LNCAP (cell line): ENCODE data around the gene HMGCS1.

Experiments used
- TF ChIP-seq, protein P1 (sequence below): fragments of 450-650 bp; IDR thresholded peaks from 2 replicates; pipeline ENCODE4 v1.5.1; 2017; ENCODE audit warnings: mild to moderate bottlenecking

Gene HMGCS1

DNA sequence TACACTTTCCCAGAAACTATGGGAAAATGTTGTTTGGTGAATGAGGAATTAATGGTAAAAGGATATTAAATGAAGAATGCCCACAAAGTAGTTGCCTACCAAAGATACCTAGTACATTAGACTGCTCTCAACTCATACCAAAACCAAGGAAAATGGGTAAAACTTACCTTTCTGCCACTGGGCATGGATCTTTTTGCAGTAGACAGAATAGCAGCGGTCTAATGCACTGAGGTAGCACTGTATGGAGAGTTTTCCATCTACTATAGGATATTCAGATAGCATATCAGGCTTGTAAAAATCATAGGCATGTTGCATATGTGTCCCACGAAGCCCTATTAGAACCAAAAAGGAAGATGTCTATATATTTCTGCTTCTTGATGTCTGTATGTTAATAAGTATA lies 16.4 kb downstream of the HMGCS1 start:
- TF ChIP-seq, protein P1, sequence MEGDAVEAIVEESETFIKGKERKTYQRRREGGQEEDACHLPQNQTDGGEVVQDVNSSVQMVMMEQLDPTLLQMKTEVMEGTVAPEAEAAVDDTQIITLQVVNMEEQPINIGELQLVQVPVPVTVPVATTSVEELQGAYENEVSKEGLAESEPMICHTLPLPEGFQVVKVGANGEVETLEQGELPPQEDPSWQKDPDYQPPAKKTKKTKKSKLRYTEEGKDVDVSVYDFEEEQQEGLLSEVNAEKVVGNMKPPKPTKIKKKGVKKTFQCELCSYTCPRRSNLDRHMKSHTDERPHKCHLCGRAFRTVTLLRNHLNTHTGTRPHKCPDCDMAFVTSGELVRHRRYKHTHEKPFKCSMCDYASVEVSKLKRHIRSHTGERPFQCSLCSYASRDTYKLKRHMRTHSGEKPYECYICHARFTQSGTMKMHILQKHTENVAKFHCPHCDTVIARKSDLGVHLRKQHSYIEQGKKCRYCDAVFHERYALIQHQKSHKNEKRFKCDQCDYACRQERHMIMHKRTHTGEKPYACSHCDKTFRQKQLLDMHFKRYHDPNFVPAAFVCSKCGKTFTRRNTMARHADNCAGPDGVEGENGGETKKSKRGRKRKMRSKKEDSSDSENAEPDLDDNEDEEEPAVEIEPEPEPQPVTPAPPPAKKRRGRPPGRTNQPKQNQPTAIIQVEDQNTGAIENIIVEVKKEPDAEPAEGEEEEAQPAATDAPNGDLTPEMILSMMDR: no peak

DNA sequence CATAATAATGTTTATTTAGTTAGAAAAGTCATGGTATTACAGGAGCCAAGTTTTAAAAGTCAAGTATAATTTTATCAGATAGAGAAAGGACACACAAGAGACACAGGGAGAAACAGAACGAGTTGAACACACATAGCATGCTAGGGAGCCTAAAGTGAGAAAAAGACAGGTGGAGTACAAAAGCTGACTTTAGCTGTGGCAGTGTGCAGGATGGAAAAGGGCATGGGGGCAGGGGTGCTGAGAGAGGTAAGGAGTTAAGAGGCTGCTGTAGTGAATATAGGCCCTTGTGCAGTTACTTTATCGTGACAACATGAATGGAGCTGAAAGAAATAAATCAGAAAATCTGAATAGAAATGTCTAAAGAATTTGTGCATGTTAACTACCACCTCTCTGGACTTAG lies 18.0 kb downstream of the HMGCS1 start:
- TF ChIP-seq, protein P1: no peak

DNA sequence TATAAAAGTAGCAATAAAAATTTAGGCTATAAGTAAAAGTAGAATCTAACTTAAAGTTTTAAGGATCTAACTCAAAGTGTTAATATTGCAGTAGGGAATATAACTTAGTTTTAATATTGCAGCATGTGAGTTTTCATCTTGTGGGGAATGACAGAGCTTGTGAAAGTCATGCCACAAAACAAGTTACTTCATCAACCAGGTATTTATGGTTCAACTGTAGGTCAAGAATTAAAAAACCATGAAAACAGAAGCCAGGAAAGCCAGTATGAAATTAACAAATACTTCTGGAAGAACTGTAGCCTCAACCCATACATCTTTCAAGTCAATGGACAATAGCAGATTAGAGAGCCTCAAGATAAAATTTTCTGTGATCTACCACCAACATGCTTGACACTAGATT lies 19.0 kb downstream of the HMGCS1 start:
- TF ChIP-seq, protein P1: no peak

DNA sequence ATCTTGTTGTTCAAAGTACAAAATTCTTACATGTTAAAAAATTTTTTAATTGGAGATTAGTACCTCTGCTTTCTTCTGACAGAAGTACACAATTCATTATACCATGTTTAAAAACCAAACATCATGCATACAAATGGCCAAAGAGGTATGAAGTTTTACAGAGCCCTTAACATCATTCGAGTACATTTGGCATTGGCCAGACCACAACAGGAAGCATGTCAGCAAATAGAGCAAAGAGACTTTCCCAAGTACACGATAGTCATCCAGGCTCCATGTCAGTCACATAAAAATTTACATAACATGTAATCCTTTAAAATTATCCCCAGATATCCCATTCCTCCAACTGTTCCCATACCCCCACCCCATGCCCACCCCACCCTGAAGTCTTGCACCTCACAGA lies 22.5 kb downstream of the HMGCS1 start:
- TF ChIP-seq, protein P1: no peak

DNA sequence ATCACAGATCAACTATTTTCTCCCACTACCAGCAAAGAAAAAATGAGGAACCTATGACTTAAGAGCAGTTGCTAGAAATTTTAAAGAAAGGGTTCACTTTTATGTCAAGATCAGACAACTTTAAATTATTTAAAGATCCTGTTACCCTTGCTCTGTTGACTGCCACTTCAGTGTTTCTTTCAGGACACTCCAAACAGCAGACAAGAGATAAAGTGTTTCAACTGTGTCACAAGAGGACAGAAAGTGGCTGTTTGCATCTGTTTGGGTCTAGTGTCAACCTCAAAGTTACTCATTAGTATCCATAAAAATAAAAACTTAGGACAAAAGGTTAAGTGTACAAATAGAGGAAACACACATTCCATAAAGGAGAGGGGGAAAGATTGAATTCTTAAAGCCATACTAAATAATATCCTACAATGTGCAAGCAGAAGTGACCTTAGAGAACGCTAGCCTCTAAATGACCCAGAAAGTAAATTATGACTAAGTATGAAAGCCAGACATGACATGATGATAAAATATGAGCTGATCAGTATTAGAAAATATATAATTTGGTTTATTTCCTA lies 24.9 kb downstream of the HMGCS1 start:
- TF ChIP-seq, protein P1: no peak

DNA sequence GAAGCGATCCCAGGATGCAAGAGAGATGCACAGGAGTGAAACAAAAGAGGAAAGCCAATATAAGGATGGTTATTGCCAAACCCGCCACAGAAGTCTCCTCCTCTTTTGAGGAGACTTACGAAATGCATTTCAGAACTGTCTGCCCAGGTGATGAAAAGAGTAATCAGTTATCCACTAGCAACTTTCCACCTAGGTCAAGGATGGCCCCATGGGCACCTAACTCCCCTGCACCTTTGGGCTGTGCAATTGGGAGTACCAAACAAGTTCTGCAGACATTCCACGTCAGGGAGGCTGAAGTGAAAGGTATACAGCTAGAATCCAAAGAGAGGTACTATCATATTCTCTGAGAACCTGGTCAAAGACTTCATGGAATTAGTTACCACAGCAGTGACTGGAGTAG lies 25.7 kb downstream of the HMGCS1 start:
- TF ChIP-seq, protein P1: no peak

DNA sequence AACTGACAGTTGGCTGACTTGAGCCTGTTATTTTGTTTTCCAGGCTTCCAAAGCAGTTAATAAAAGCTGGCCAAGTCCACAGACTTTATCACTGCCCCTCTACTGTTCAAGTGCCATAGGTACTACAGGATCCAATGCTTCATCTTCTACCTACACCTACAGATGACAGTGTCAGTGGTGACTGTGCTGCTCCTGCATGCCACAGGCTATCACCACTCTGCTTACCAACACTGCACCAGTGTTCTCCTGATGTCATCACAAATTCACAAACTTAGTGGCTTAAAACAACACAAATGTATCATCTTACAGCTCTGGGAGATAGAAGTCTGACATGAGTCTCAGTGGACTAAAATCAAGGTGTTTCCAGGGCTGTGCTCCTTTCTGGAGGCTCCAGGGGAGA lies 26.6 kb downstream of the HMGCS1 start:
- TF ChIP-seq, protein P1: no peak
